Measurements from ENCODE around the gene ART5. TPM values are rescaled to one million over a fixed set of nuclear protein-coding genes. Genes with fewer than 3 reads are reported as not detected.

Gene ART5
- total and polyA plus RNA-seq, 2 experiments from 2014 or later: 6.4 to 12.9 TPM

- ATAC-seq: no peak
- no peak overlapping the region for H3K4me3 Mint-ChIP-seq
- TF ChIP-seq STAT1 (IDR thresholded peaks at IDR 0.05; ENCODE audit: unreplicated experiment) (no peak), EZH2 (IDR thresholded peaks at IDR 0.05; ENCODE audit: low read depth, unreplicated experiment) (no peak), ZNF331 (CRISPR knock-in tag; IDR thresholded peaks at IDR 0.05; ENCODE audit: low read depth) (no peak), ZNF462 (CRISPR knock-in tag; IDR thresholded peaks at IDR 0.05) (no peak), JUNB (IDR thresholded peaks at IDR 0.05; ENCODE audit: unreplicated experiment) (no peak), EZH2phosphoT487 (IDR thresholded peaks at IDR 0.05; ENCODE audit: unreplicated experiment) (no peak), POLR2AphosphoS5 (IDR thresholded peaks at IDR 0.05; ENCODE audit: low read depth) (no peak), ZNF114 (CRISPR knock-in tag; IDR thresholded peaks at IDR 0.05) (no peak)
- Histone ChIP-seq H3F3A (replicated peaks; ENCODE audit: low read depth) (no peaks in the 10 kb centered on the region), H3K4me1 (ENCODE audit: insufficient read depth) (no peaks in the 10 kb centered on the region), H3K9me2 (ENCODE audit: insufficient read depth) (no peaks in the 10 kb centered on the region), H3K4me3 (no peak overlapping the region), H3K27ac (ENCODE audit: low read depth) (no peak overlapping the region), H3K36me3 (ENCODE audit: insufficient read depth) (no peaks in the 10 kb centered on the region), H2AFZ (no peak overlapping the region), H3K4me2 (no peak overlapping the region), H3K27me3 (ENCODE audit: insufficient read depth) (no peaks in the 10 kb centered on the region), H3K79me2 (replicated peaks; ENCODE audit: insufficient read depth) (no peaks in the 10 kb centered on the region), H4K20me1 (replicated peaks; ENCODE audit: insufficient read depth) (no peaks in the 10 kb centered on the region)
- H3K36me3 Mint-ChIP-seq (ENCODE audit: low read depth): no peaks in the 10 kb centered on the region; the same call in 2 of the 3 replicates
- H3K9me3 Mint-ChIP-seq: no peaks in the 10 kb centered on the region; the same call in 2 of the 3 replicates
- no peak overlapping the region for H3K27ac Mint-ChIP-seq
- no peak for DNase-seq (ENCODE audit: low spot score)
- H3K27me3 Mint-ChIP-seq (ENCODE audit: insufficient read depth, low read depth, poor library complexity): peaks cover 9% of the 10 kb centered on the region
- no peaks in the 10 kb centered on the region for H3K4me1 Mint-ChIP-seq
These were observed 9.6 kb downstream of the ART5 start for GRCh38 chr11:3632070-3632660.

Measured in GM23338 (cell line).